ENCODE measurements around the gene OR52A5. TPM values are rescaled to one million over a fixed set of nuclear protein-coding genes. Genes with fewer than 3 reads are reported as not detected.

OR52A5 gene
- total and polyA plus RNA-seq, 2 of the 13 experiments (the other 11 are each of a cell fraction or from before 2014, with no cell fraction given), result not detected

- no TSS peak for BruUV-seq (replicated peaks)
- DNase-seq (ENCODE audit: low spot score) (no peak), ATAC-seq (no peak), FAIRE-seq (no peak)
- intact Hi-C loops (cut with micrococcal nuclease; ENCODE audit: unreplicated experiment) (no loop called here), in situ Hi-C loops (cut with HindIII; ENCODE audit: extremely low pct_ligation_motif_present, low pct_unique_long_range_greater_than_20kb) (no loop called here)
- Histone ChIP-seq H3K79me2 (ENCODE audit: insufficient read depth, low read length) (no peaks in the 10 kb centered on the region), H3K4me3 (replicated peaks in 1 of 3; ENCODE audit: insufficient read depth in 1 of 3, low read depth in 2 of 3, low read length in 3 of 3) (no peak overlapping the region), H3K9me3 (ENCODE audit: low read length) (no peaks in the 10 kb centered on the region), H3K27ac (ENCODE audit: extremely low read length, insufficient read depth, low read length) (no peak overlapping the region), H2AFZ (ENCODE audit: low read length) (no peak overlapping the region), H3K4me2 (ENCODE audit: low read depth, low read length) (no peak overlapping the region), H3K4me1 (ENCODE audit: insufficient read depth, low read length) (no peaks in the 10 kb centered on the region), H3K9ac (ENCODE audit: insufficient read depth, low read depth, low read length) (no peak overlapping the region), H4K20me1 (ENCODE audit: insufficient read depth, low read length) (no peaks in the 10 kb centered on the region), H3K27me3 (ENCODE audit: control insufficient read depth in 1 of 2, insufficient read depth in 2 of 2, low read length in 2 of 2) (peaks cover 0 to 4% of the 10 kb centered on the region in 2 experiments; a peak in 1 of 5 replicates), H3K36me3 (replicated peaks in 1 of 2; ENCODE audit: control insufficient read depth in 1 of 2, insufficient read depth in 2 of 2, low read length in 2 of 2) (no peaks in the 10 kb centered on the region)
- ChIA-PET POLR2A (no interaction called here), CTCF (ENCODE audit: low intra/inter-chr PET ratio, low total read pairs) (no interaction called here)
- no peak for TF ChIP-seq ZHX2 (IDR thresholded peaks at IDR 0.05; ENCODE audit: low read depth)
- TF ChIP-seq ZHX2 (CRISPR knock-in tag; IDR thresholded peaks at IDR 0.05; ENCODE audit: borderline replicate concordance), result no peak
- TF ChIP-seq LBX2 (CRISPR knock-in tag; IDR thresholded peaks at IDR 0.05; ENCODE audit: borderline replicate concordance), result no peak
- no peak for TF ChIP-seq JUND (CRISPR knock-in tag; IDR thresholded peaks at IDR 0.05)
- TF ChIP-seq ZNF776 (CRISPR knock-in tag; IDR thresholded peaks at IDR 0.05), result no peak
- TF ChIP-seq POGK (CRISPR knock-in tag; conservative IDR thresholded peaks at IDR 0.05), result no peak
- TF ChIP-seq MAZ (IDR thresholded peaks at IDR 0.05; ENCODE audit: borderline replicate concordance, low read depth, low read length), result no peak
- no peak for TF ChIP-seq MAZ (CRISPR knock-in tag; IDR thresholded peaks at IDR 0.05; ENCODE audit: low read depth)
- no peak for TF ChIP-seq SIX1 (CRISPR knock-in tag; IDR thresholded peaks at IDR 0.05; ENCODE audit: borderline replicate concordance)
- TF ChIP-seq ZNF614 (CRISPR knock-in tag; IDR thresholded peaks at IDR 0.05; ENCODE audit: borderline replicate concordance), result no peak
- TF ChIP-seq FIP1L1 (IDR thresholded peaks at IDR 0.05; ENCODE audit: borderline replicate concordance, insufficient read depth, low read depth, low read length), result no peak
- no peak for TF ChIP-seq ZNF841 (CRISPR knock-in tag; IDR thresholded peaks at IDR 0.05; ENCODE audit: borderline replicate concordance)
- no peak for TF ChIP-seq CREB3 (CRISPR knock-in tag; IDR thresholded peaks at IDR 0.05)
- TF ChIP-seq NR2C2 (CRISPR knock-in tag; IDR thresholded peaks at IDR 0.05; ENCODE audit: borderline replicate concordance), result no peak
- no peak for TF ChIP-seq ZNF660 (CRISPR knock-in tag; IDR thresholded peaks at IDR 0.05; ENCODE audit: borderline replicate concordance, low read depth)
- TF ChIP-seq ZNF7 (CRISPR knock-in tag; IDR thresholded peaks at IDR 0.05), result no peak
- no peak for TF ChIP-seq ISX (CRISPR knock-in tag; conservative IDR thresholded peaks at IDR 0.05)
These were observed 49.6 kb downstream of the OR52A5 start for GRCh38 chr11:5088556-5088955.
